ENCODE data around the gene PRSS23. TPM values are rescaled to one million over a fixed set of nuclear protein-coding genes. Genes with fewer than 3 reads are reported as not detected.
"Not testable (repeated sequence)": the region's sequence is repeated elsewhere in the genome, so short reads cannot be mapped to it uniquely, and the experiment has no call there.

The PRSS23 gene
- polyA plus RNA-seq, 4 donors = 86.0 to 136 (median 98.7) TPM

- no peak for DNase-seq (ENCODE audit: low read depth in 4 of 4, low spot score in 3 of 4)
Observed at GRCh38 chr11:86812322-86812670, 12.0 kb downstream of the PRSS23 start.

GRCh38 chr11:86812981-86813380, 12.6 kb downstream of the PRSS23 start:
- no peak for DNase-seq (ENCODE audit: low read depth in 4 of 4, low spot score in 3 of 4)

DNA sequence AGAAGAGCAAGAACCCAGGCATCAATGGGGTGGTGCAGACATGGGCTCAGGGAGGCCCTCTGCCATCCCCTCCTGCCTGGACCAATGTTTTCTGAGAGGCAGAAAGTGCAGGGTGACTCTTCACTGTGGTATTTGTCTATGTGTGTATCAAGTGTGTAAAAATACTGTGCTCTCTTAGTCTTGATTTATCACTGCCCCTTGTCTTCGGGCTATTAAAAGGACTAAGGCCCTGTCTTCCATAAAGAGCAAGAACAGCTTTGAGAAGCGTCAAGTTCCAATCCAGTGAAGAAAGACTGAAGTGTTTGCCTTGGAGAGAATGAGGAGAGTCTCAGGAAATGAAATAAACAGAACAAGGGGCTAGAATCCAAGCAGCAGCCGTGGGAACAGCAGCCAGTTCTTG, 14.4 kb downstream of the PRSS23 start:
- DNase-seq (ENCODE audit: low read depth in 4 of 4, low spot score in 3 of 4) = no peak

GRCh38 chr11:86815726-86816125, 15.4 kb downstream of the PRSS23 start:
- DNase-seq (ENCODE audit: low read depth in 4 of 4, low spot score in 3 of 4) = no peak

- no peak for DNase-seq (ENCODE audit: low read depth in 4 of 4, low spot score in 3 of 4)
Observed at GRCh38 chr11:86816251-86816726, 15.9 kb downstream of the PRSS23 start.

DNA sequence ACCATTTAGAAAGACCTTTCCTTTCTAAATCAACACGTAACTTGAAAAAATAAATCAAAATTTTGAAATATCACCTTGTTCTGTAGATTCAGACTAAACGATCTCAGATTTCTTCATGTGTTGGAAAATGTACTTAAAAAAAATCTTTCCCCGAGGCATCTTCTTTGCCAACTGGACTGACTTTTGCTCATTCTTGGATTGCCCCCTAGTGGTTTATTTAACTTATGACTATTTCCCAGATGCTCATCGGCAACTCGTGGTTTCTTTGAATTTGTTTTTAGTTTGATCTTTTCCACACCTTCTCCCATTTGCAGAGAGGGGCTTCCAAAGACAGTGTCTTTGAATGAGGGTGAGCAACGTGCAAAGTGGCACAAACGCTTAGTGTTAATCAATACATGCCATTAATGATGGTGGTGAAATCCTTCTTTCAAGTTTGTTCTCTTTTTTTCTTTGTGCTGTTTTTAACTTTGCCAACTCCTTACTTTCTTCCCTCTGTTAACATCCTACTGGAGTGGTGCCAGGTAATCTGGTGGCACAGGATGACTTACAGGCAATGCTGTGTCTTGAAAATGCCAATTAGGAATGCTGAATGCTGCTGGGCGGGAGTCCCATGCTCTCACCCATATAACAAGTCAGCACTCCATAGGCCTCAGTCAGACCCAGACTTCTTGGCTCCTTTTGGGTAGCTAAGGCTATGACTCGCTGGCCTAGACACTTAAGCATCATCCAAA, 18.3 kb downstream of the PRSS23 start:
- DNase-seq (ENCODE audit: low read depth in 4 of 4, low spot score in 3 of 4) = peak in 1 of 4 donors; percentile 44

DNA sequence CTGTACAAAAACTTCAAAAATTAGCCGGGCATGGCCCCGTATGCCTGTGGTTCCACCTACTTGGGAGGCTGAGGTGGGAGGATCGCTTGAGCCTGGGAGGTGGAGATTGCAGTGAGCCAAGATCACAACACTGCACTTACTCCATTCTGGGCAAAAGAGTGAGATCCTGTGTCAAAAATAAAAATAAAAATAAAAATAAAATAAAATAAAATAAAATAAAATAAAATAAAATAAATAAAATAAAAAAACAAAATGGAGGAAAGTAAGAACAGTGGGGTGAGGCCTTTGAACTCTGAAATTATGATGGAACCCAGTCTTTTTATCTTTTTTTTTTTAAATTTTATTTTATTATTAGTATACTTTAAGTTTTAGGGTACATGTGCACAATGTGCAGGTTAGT, 23.8 kb downstream of the PRSS23 start:
- DNase-seq (ENCODE audit: low read depth in 4 of 4, low spot score in 3 of 4) = not testable (repeated sequence)

DNA sequence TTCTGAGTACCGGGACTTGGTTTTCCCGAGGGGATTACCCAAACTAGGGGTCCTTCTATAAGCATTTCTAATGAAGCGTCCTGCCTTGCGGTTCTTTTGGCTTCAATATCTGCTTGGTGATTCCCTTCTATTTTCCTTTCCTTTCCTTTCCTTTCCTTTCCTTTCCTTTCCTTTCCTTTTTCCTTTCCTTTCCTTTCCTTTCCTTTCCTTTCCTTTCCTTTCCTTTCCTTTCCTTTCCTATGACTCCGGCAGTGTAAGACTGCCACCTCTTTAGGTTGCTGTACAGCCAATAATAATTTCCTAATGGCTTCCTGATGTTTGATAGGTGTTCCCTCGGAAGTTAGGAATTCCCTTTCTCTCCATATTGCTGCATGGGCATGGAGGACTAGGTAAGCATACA, 34.0 kb downstream of the PRSS23 start:
- not testable (repeated sequence) for DNase-seq (ENCODE audit: low read depth in 4 of 4, low spot score in 3 of 4)

GRCh38 chr11:86844762-86845508, 44.6 kb downstream of the PRSS23 start:
- DNase-seq (ENCODE audit: low read depth in 4 of 4, low spot score in 3 of 4) = not testable (repeated sequence)

DNA sequence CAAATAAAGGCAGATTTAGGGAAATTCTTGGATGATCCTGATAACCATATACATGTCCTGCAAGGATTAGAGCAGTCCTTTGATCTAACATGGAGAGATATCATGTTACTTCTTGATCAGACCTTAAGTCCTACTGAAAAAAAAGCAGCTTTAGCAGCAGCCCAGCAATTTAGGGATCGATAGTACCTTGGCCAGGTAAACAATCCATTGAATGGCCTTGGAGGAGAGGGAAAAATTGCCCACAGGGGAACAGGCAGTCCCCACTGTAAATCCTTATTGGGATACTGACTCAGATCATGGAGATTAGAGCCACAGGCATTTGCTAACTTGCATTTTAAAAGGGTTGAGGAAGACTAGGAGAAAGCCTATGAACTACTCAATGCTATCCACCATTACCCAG, 47.8 kb downstream of the PRSS23 start:
- DNase-seq (ENCODE audit: low read depth in 4 of 4, low spot score in 3 of 4) = no peak

- DNase-seq (ENCODE audit: low read depth in 4 of 4, low spot score in 3 of 4) = no peak
Observed at GRCh38 chr11:86849679-86850078, 49.3 kb downstream of the PRSS23 start.

Other genes with a start within 250 kb of the PRSS23 start
- gene ME3, start 127.9 kb upstream of the PRSS23 start, polyA plus RNA-seq (ENCODE audit: insufficient read length in 4 of 4) = 10 to 100 TPM; 12.6 to 35.2 (median 29.3) TPM
- 10 to 100 TPM; 68.4 to 78.3 (median 72.0) TPM for gene FZD4, start 154.9 kb downstream of the PRSS23 start, polyA plus RNA-seq (ENCODE audit: insufficient read length in 4 of 4)
- 10 to 100 TPM; 33.4 to 42.3 (median 35.7) TPM for gene TMEM135, start 237.4 kb downstream of the PRSS23 start, polyA plus RNA-seq (ENCODE audit: insufficient read length in 4 of 4)

All from left renal pelvis (tissue), 4 donors.